OCI-LY3 (cell line): ENCODE data around the gene CDH9.
"Not testable (repeated sequence)": the region's sequence is repeated elsewhere in the genome, so short reads cannot be mapped to it uniquely, and the experiment has no call there.

ENCODE experiments used
- H2AFZ ChIP-seq: fragments of 200-600, 300-600 bp; shearing (Covaris generic); 2 replicates; pipeline ENCODE4 v1.6.0; 2014; ENCODE audit warnings: antibody characterized with exemption, low read depth, low read length
- H3K27ac ChIP-seq: fragments of 200-600, 300-600 bp; sonication (generic); 2 replicates; pipeline ENCODE4 v1.5.1; 2014; ENCODE audit warnings: mild to moderate bottlenecking, low read length, moderate library complexity, mixed read lengths
- H3K27me3 ChIP-seq: fragments of 200-600, 300-600 bp; sonication (generic); 2 replicates; pipeline ENCODE4 v1.6.1; 2014; ENCODE audit warnings: low read depth, low read length, mixed read lengths
- H3K36me3 ChIP-seq: fragments of 200-600, 300-600 bp; sonication (generic); replicated peaks from 2 replicates; pipeline ENCODE3; 2014; ENCODE audit warnings: low read depth, low read length, mixed read lengths
- H3K4me1 ChIP-seq: fragments of 300-600, 200-600 bp; sonication (generic); 2 replicates; pipeline ENCODE4 v1.6.1; 2014; ENCODE audit warnings: low read length, mixed read lengths
- H3K4me2 ChIP-seq: fragments of 200-600, 300-600 bp; sonication (generic); 2 replicates; pipeline ENCODE4 v1.6.1; 2014; ENCODE audit warnings: low read length, mixed read lengths
- H3K4me3 ChIP-seq: fragments of 300-600, 200-600 bp; sonication (generic); 2 replicates; pipeline ENCODE4 v1.5.1; 2014; ENCODE audit warnings: antibody characterized with exemption, mild to moderate bottlenecking, low read length, moderate library complexity
- H3K79me2 ChIP-seq: fragments of 300-600, 200-600 bp; shearing (Covaris generic); 2 replicates; pipeline ENCODE4 v1.6.1; 2014; ENCODE audit warnings: mild to moderate bottlenecking, low read length, mixed read lengths
- H3K9ac ChIP-seq: fragments of 300-600, 200-600 bp; shearing (Covaris generic); 2 replicates; pipeline ENCODE4 v1.6.0; 2014; ENCODE audit warnings: mild to moderate bottlenecking, low read length, moderate library complexity
- H3K9me3 ChIP-seq: fragments of 200-600, 300-600 bp; shearing (Covaris generic); 2 replicates; pipeline ENCODE4 v1.6.1; 2014; ENCODE audit warnings: low read length, mixed read lengths; ENCODE audit not compliant: insufficient read depth
- H4K20me1 ChIP-seq: fragments of 200-600, 300-600 bp; sonication (generic); 2 replicates; pipeline ENCODE4 v1.6.1; 2016; ENCODE audit warnings: low read length, mixed read lengths; ENCODE audit not compliant: insufficient read depth
- CTCF ChIP-seq: fragments of 200-600, 300-600 bp; sonication (generic); IDR thresholded peaks from 2 replicates; pipeline ENCODE4 v1.5.1; 2014; ENCODE audit warnings: antibody characterized with exemption, low read length, low read depth
- EZH2phosphoT487 ChIP-seq: fragments of 200-600 bp; shearing (Covaris generic); IDR thresholded peaks from 2 replicates; pipeline ENCODE4 v1.6.1; 2018; ENCODE audit warnings: antibody characterized with exemption, mixed run types, low read depth

The CDH9 gene

GRCh38 chr5:26856238-26856637, 182.1 kb downstream of the CDH9 start:
- no peaks in the 10 kb centered on the region for H3K9me3 ChIP-seq
- H4K20me1 ChIP-seq = no peaks in the 10 kb centered on the region
- no peak overlapping the region for H3K4me2 ChIP-seq
- H3K4me3 ChIP-seq = no peak overlapping the region
- H3K27me3 ChIP-seq = no peaks in the 10 kb centered on the region
- H3K9ac ChIP-seq = no peak overlapping the region
- no peaks in the 10 kb centered on the region for H3K79me2 ChIP-seq
- no peak overlapping the region for H3K27ac ChIP-seq
- TF ChIP-seq EZH2phosphoT487 (no peak), CTCF (no peak)
- no peak overlapping the region for H2AFZ ChIP-seq
- H3K36me3 ChIP-seq = no peaks in the 10 kb centered on the region
- H3K4me1 ChIP-seq = 0 out of 2 replicates have a peak, but pooled peaks cover 2% of the 10 kb centered on the region

DNA sequence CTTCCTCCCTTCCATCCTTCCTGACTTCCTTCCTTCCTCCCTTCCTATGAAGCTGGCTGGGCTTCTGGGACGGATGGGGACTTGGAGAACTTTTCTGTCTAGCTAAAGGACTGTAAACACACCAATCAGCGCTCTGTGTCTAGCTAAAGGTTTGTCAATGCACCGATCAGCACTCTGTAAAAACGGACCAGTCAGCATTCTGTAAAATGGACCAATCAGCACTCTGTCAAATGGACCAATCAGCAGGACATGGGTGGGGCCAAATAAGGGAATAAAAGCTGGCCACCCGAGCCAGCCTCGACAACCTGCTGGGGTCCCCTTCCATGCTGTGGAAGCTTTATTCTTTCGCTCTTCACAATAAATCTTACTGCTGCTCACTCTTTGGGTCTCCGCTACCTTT, 185.9 kb downstream of the CDH9 start:
- not testable (repeated sequence) for H3K27ac ChIP-seq, H3K9ac ChIP-seq, H3K4me2 ChIP-seq, H3K4me3 ChIP-seq, H3K27me3 ChIP-seq, H3K9me3 ChIP-seq, H3K4me1 ChIP-seq, H4K20me1 ChIP-seq, H3K79me2 ChIP-seq, H2AFZ ChIP-seq, H3K36me3 ChIP-seq

- Histone ChIP-seq H3K79me2 (no peaks in the 10 kb centered on the region), H3K9me3 (no peaks in the 10 kb centered on the region), H3K4me2 (no peak overlapping the region), H3K27ac (no peak overlapping the region), H3K27me3 (no peaks in the 10 kb centered on the region), H2AFZ (no peak overlapping the region), H3K9ac (no peak overlapping the region), H3K4me1 (no peaks in the 10 kb centered on the region), H4K20me1 (no peaks in the 10 kb centered on the region), H3K36me3 (no peaks in the 10 kb centered on the region), H3K4me3 (no peak overlapping the region)
- TF ChIP-seq EZH2phosphoT487 (no peak), CTCF (no peak)
Observed at GRCh38 chr5:26847041-26847736, 191.2 kb downstream of the CDH9 start.

- no peak overlapping the region for H3K27ac ChIP-seq
- H3K9ac ChIP-seq = no peak overlapping the region
- TF ChIP-seq EZH2phosphoT487 (no peak), CTCF (no peak)
- no peaks in the 10 kb centered on the region for H3K36me3 ChIP-seq
- no peaks in the 10 kb centered on the region for H3K9me3 ChIP-seq
- H3K4me2 ChIP-seq = no peak overlapping the region
- H3K79me2 ChIP-seq = no peaks in the 10 kb centered on the region
- H3K4me3 ChIP-seq = no peak overlapping the region
- no peaks in the 10 kb centered on the region for H3K27me3 ChIP-seq
- no peak overlapping the region for H2AFZ ChIP-seq
- no peaks in the 10 kb centered on the region for H4K20me1 ChIP-seq
- H3K4me1 ChIP-seq = no peaks in the 10 kb centered on the region
Observed at GRCh38 chr5:26843677-26844076, 194.7 kb downstream of the CDH9 start.
